ENCODE results near the gene GPR158. TPM values are rescaled to one million over a fixed set of nuclear protein-coding genes. Genes with fewer than 3 reads are reported as not detected.

GPR158 gene
- total RNA-seq, 1 experiment from 2014 or later = 0.24 TPM

DNA sequence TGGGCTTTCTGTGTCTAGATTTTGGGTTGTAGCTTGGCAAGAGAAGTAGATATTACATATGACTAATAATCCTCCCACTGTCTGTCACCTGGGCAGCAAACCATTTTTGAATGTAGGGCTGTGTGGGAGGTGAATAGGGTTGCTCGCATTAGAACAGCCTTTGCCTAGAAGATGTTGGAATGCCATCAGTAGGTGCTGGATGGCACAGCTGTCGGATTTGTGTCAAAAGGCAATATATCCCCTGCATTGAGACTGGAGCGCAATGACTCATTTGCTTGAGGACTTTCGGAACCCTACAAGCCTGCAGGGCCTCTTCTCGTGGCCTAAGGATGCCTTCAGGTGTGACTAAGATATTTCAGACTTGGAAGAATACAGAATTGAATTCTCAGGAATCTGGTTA, 323.8 kb downstream of the GPR158 start:
- H3K4ac ChIP-seq (ENCODE audit: low read depth, low read length) = no peak overlapping the region
- no peaks in the 10 kb centered on the region for H4K20me1 ChIP-seq (ENCODE audit: control insufficient read depth, insufficient read depth, insufficient read length)

More for the DNA sequence above, 323.8 kb downstream of the GPR158 start:
- Histone ChIP-seq H3K79me1 (ENCODE audit: insufficient read depth, low read depth, low read length, poor library complexity, severe bottlenecking) (no peaks in the 10 kb centered on the region), H4K91ac (ENCODE audit: insufficient read length, low read depth, low read length) (no peak overlapping the region), H3K4me2 (ENCODE audit: insufficient read depth, insufficient read length, low read length) (no peak overlapping the region), H3K23me2 (ENCODE audit: insufficient read length, low read depth, low read length, poor library complexity, severe bottlenecking) (no peaks in the 10 kb centered on the region), H4K5ac (ENCODE audit: insufficient read length, low read depth, low read length) (no peak overlapping the region), H2BK12ac (ENCODE audit: insufficient read length, low read depth, low read length) (no peak overlapping the region), H3K4me1 (ENCODE audit: insufficient read depth, low read length) (no peaks in the 10 kb centered on the region; the same call in 1 of the 2 replicates), H3K23ac (ENCODE audit: insufficient read length, low read depth, low read length) (no peak overlapping the region), H2BK20ac (ENCODE audit: low read depth, low read length, poor library complexity, severe bottlenecking) (no peak overlapping the region), H3K27ac (ENCODE audit: insufficient read length, low read depth, low read length) (no peak overlapping the region), H3T11ph (ENCODE audit: low read length) (no peak overlapping the region), H2BK15ac (ENCODE audit: low read depth, low read length) (no peak overlapping the region), H3K56ac (ENCODE audit: insufficient read length, low read depth, low read length) (no peak overlapping the region), H4K8ac (replicated peaks; ENCODE audit: insufficient read length, low read depth, low read length) (no peak overlapping the region), H2BK5ac (ENCODE audit: insufficient read length, low read length) (no peak overlapping the region), H2AK5ac (ENCODE audit: insufficient read length, low read length) (no peak overlapping the region), H3K9ac (ENCODE audit: extremely low read depth, insufficient read length, low read length) (no peak overlapping the region), H3K9me3 (ENCODE audit: control insufficient read depth, low read depth, low read length) (no peaks in the 10 kb centered on the region), H3K18ac (ENCODE audit: insufficient read length, low read depth, low read length) (no peak overlapping the region), H3K14ac (ENCODE audit: insufficient read depth, low read length) (no peak overlapping the region), H2BK120ac (ENCODE audit: low read depth, low read length, poor library complexity, severe bottlenecking) (no peak overlapping the region), H2AFZ (ENCODE audit: low read length) (no peak overlapping the region), H3K27me3 (ENCODE audit: insufficient read depth, low read length) (no peaks in the 10 kb centered on the region), H3K79me2 (ENCODE audit: insufficient read depth, low read length) (no peaks in the 10 kb centered on the region)
- no peak for DNase-seq
- H3K27ac Mint-ChIP-seq = no peak overlapping the region; a peak in 1 of 7 replicates
- H3K27me3 Mint-ChIP-seq (ENCODE audit: low read depth) = no peaks in the 10 kb centered on the region
- TF ChIP-seq, protein P1, sequence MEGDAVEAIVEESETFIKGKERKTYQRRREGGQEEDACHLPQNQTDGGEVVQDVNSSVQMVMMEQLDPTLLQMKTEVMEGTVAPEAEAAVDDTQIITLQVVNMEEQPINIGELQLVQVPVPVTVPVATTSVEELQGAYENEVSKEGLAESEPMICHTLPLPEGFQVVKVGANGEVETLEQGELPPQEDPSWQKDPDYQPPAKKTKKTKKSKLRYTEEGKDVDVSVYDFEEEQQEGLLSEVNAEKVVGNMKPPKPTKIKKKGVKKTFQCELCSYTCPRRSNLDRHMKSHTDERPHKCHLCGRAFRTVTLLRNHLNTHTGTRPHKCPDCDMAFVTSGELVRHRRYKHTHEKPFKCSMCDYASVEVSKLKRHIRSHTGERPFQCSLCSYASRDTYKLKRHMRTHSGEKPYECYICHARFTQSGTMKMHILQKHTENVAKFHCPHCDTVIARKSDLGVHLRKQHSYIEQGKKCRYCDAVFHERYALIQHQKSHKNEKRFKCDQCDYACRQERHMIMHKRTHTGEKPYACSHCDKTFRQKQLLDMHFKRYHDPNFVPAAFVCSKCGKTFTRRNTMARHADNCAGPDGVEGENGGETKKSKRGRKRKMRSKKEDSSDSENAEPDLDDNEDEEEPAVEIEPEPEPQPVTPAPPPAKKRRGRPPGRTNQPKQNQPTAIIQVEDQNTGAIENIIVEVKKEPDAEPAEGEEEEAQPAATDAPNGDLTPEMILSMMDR (conservative IDR thresholded peaks at IDR 0.05) = no peak
- H3K4me1 Mint-ChIP-seq = peaks cover 60 to 61% of the 10 kb centered on the region in 2 experiments
- no peak overlapping the region for H3K4me3 Mint-ChIP-seq
- WGBS (ENCODE audit: extremely low coverage, insufficient read length, low lambda C conversion rate) = no CpG with 5 or more reads among the region's 5 CpGs
- no peaks in the 10 kb centered on the region for H3K36me3 Mint-ChIP-seq (ENCODE audit: insufficient read depth in 1 of 3, low read depth in 3 of 3)
- no peaks in the 10 kb centered on the region for H3K9me3 Mint-ChIP-seq
